DMS 273 (cell line): ENCODE measurements around the gene TMEM186.
"Not testable (repeated sequence)": the region's sequence is repeated elsewhere in the genome, so short reads cannot be mapped to it uniquely, and the experiment has no call there.

ENCODE experiments used
- DNase-seq: peaks from one replicate; lab custom pipeline; 2025; ENCODE audit not compliant: unreplicated experiment; lab: John Stamatoyannopoulos, UW

Gene TMEM186

GRCh38 chr16:8776129-8776584 is 21.3 kb downstream of the TMEM186 start:
- DNase-seq, result no peak

GRCh38 chr16:8775359-8775758 is 22.1 kb downstream of the TMEM186 start:
- DNase-seq, result no peak

- DNase-seq, result no peak
These were observed 23.2 kb downstream of the TMEM186 start for GRCh38 chr16:8774208-8774607.

GRCh38 chr16:8773537-8773936 is 23.9 kb downstream of the TMEM186 start:
- DNase-seq, result no peak

GRCh38 chr16:8768692-8769091 is 28.7 kb downstream of the TMEM186 start:
- no peak for DNase-seq

GRCh38 chr16:8768283-8768682 is 29.2 kb downstream of the TMEM186 start:
- DNase-seq, result no peak

- no peak for DNase-seq
These were observed 30.3 kb downstream of the TMEM186 start for GRCh38 chr16:8767176-8767575.

GRCh38 chr16:8764525-8765250 is 32.8 kb downstream of the TMEM186 start:
- no peak for DNase-seq

- no peak for DNase-seq
These were observed 33.5 kb downstream of the TMEM186 start for GRCh38 chr16:8763899-8764298.

GRCh38 chr16:8763083-8763482 is 34.4 kb downstream of the TMEM186 start:
- no peak for DNase-seq

- no peak for DNase-seq
These were observed 35.2 kb downstream of the TMEM186 start for GRCh38 chr16:8762254-8762653.

GRCh38 chr16:8761078-8761477 is 36.4 kb downstream of the TMEM186 start:
- no peak for DNase-seq

- DNase-seq, result no peak
These were observed 37.4 kb downstream of the TMEM186 start for GRCh38 chr16:8760021-8760420.

GRCh38 chr16:8758022-8758421 is 39.4 kb downstream of the TMEM186 start:
- no peak for DNase-seq

- DNase-seq, result peak; percentile 39
These were observed 40.7 kb downstream of the TMEM186 start for GRCh38 chr16:8756755-8757154.

GRCh38 chr16:8753416-8754054 is 43.9 kb downstream of the TMEM186 start:
- no peak for DNase-seq

- no peak for DNase-seq
These were observed 44.7 kb downstream of the TMEM186 start for GRCh38 chr16:8752706-8753105.

- DNase-seq, result no peak
These were observed 45.7 kb downstream of the TMEM186 start for GRCh38 chr16:8751481-8752311.

GRCh38 chr16:8748944-8749343 is 48.5 kb downstream of the TMEM186 start:
- DNase-seq, result not testable (repeated sequence)
